WTC11 (cell line): Measurements from ENCODE around the gene KLHL11.

Experiments
- CREM ChIP-seq: sonication (generic); formaldehyde crosslinking; IDR thresholded peaks from 2 replicates; pipeline ENCODE4 v1.8.1; 2022; ENCODE audit warnings: mild to moderate bottlenecking, missing genetic modification reagents, moderate library complexity
- CTCF ChIP-seq: fragments of 200-600 bp; IDR thresholded peaks from 2 replicates; pipeline ENCODE4 v1.8.0; 2022; ENCODE audit warnings: antibody characterized with exemption
- MAX ChIP-seq: sonication (generic); formaldehyde crosslinking; IDR thresholded peaks from 2 replicates; pipeline ENCODE4 v1.8.0; 2022; ENCODE audit warnings: mild to moderate bottlenecking, missing genetic modification reagents

GRCh38 chr17:41810659-41811548 lies 54.3 kb downstream of the KLHL11 start:
- no peak for TF ChIP-seq CTCF
- peak; percentile 69 for TF ChIP-seq MAX (CRISPR knock-in tag)
- TF ChIP-seq CREM (CRISPR knock-in tag) = no peak
